ENCODE data around the gene CPT1B.
A peak's percentile ranks its signal among the peaks of the same experiment; 100 is the strongest.

DNA sequence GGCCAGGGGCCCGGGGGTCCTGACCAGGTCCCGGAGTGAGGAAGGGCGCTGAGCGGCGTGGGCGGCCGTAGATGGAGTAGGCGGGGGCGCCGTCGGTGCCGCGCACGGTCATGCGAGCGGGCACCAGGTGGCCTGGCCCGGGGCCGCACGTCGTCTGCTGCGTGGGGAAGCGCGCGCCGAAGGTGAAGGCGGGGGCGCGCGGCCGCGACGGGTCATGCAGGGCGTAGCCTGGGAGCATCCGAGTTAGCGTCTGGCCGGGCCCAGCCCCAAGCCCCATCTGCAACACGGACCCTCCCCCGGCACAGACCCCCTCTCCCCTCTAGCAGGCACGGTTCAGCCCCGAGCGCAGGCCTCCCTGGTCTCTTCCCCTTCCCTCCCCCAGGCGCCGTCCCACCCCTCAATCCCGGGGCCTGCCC, 46.7 kb downstream of the CPT1B start:
- peak in 2 of 4 donors; percentile 29 to 57 for TF ChIP-seq POLR2A (IDR thresholded peaks at IDR 0.05)
- TF ChIP-seq, protein P1, sequence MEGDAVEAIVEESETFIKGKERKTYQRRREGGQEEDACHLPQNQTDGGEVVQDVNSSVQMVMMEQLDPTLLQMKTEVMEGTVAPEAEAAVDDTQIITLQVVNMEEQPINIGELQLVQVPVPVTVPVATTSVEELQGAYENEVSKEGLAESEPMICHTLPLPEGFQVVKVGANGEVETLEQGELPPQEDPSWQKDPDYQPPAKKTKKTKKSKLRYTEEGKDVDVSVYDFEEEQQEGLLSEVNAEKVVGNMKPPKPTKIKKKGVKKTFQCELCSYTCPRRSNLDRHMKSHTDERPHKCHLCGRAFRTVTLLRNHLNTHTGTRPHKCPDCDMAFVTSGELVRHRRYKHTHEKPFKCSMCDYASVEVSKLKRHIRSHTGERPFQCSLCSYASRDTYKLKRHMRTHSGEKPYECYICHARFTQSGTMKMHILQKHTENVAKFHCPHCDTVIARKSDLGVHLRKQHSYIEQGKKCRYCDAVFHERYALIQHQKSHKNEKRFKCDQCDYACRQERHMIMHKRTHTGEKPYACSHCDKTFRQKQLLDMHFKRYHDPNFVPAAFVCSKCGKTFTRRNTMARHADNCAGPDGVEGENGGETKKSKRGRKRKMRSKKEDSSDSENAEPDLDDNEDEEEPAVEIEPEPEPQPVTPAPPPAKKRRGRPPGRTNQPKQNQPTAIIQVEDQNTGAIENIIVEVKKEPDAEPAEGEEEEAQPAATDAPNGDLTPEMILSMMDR (IDR thresholded peaks at IDR 0.05): no peak

All from esophagus squamous epithelium (tissue), 4 donors.